Esophagus squamous epithelium (tissue), 5 donors: ENCODE measurements around the gene HMGB1. TPM values are rescaled to one million over a fixed set of nuclear protein-coding genes. Genes with fewer than 3 reads are reported as not detected.
A peak's percentile ranks its signal among the peaks of the same experiment; 100 is the strongest.
"Not testable (repeated sequence)": the region's sequence is repeated elsewhere in the genome, so short reads cannot be mapped to it uniquely, and the experiment has no call there.

Experiments used
- DNase-seq: peaks from one replicate; lab custom pipeline; 2025; lab: John Stamatoyannopoulos, UW
- H3K27ac ChIP-seq, 4 donors: fragments of 200-600 bp; sonication (generic); one replicate each; pipeline ENCODE4 v1.5.1; 2016 to 2019; ENCODE audit warnings: mild to moderate bottlenecking in 1 of 4
- H3K27me3 ChIP-seq, 4 donors: fragments of 200-600 bp; sonication (generic); 1 replicate in 3 of 4; 2 replicates in 1 of 4; pipeline versions ENCODE4 v1.5.1 to v1.6.0; 2017 to 2021; ENCODE audit warnings: antibody characterized with exemption in 1 of 4
- H3K36me3 ChIP-seq, 3 donors: fragments of 200-600 bp; sonication (generic); one replicate each; pipeline ENCODE4 v1.5.1; 2016 to 2019
- H3K4me1 ChIP-seq, 3 donors: fragments of 200-600 bp; sonication (generic); one replicate each; pipeline ENCODE4 v1.5.1; 2017 to 2019
- H3K4me3 ChIP-seq, 4 donors: fragments of 200-600 bp; sonication (generic); 1 replicate in 3 of 4; 2 replicates in 1 of 4; pipeline ENCODE4 v1.5.1; 2016 to 2019; ENCODE audit warnings: mild to moderate bottlenecking in 2 of 4, moderate library complexity in 1 of 4
- H3K9me3 ChIP-seq, 3 donors: fragments of 200-600 bp; sonication (generic); one replicate each; pipeline ENCODE4 v1.5.1; 2016 to 2019
- CTCF ChIP-seq, 6 experiments: fragments of 450-650 bp in 4 of 6; fragments of 200-600 bp in 2 of 6; sonication (generic) in 2 of 6; IDR thresholded peaks; one replicate each; pipeline ENCODE4 v1.5.1; 2016 to 2019; ENCODE audit warnings: antibody characterized with exemption in 6 of 6, mild to moderate bottlenecking in 4 of 6, moderate library complexity in 4 of 6
- POLR2A ChIP-seq, 4 donors: fragments of 450-650 bp; IDR thresholded peaks; one replicate each; pipeline ENCODE4 v1.6.1; 2017; ENCODE audit warnings: antibody characterized with exemption in 4 of 4, mild to moderate bottlenecking in 4 of 4, moderate library complexity in 3 of 4
- whole genome bisulfite sequencing, 2 donors: methylation state at CpG; one replicate each; pipeline ENCODE4 v1.1.5; 2018; 5-methylcytosine and 5-hydroxymethylcytosine counted together
- intact Hi-C: fragments of 100-400 bp; cut with DNase I; formaldehyde crosslinking; loops from one replicate; pipeline ENCODE4 v1.15.0; 2022
- total RNA-seq, 4 donors: library from RNA; depleted of rRNA; stranded (reverse); fragments of >200 nt; gene quantifications; one replicate each; pipeline ENCODE4 v1.1.0, GENCODE V29; 2016
- donor health status: DM: yes; HTN: yes; CAD: no.

Gene HMGB1
- total RNA-seq, 4 donors from 2014 or later: 189 to 446 (median 280) TPM

- Histone ChIP-seq H3K4me1 (peaks cover 6 to 19% (median 11%) of the 10 kb centered on the region in 3 donors), H3K36me3 (no peaks in the 10 kb centered on the region), H3K9me3 (no peaks in the 10 kb centered on the region), H3K27me3 (no peaks in the 10 kb centered on the region), H3K4me3 (peak overlapping the region; percentile 27 to 66 (median 48)), H3K27ac (peak overlapping the region; percentile 76 to 87 (median 82))
- TF ChIP-seq CTCF (IDR thresholded peaks at IDR 0.05) (no peak), POLR2A (IDR thresholded peaks at IDR 0.05) (no peak)
- DNase-seq: no peak
- intact Hi-C loops: no loop called here
- 19 to 22% methylated on average over 7 of the region's 7 CpGs for WGBS, 2 donors
Measured at GRCh38 chr13:30446126-30446500, 19.6 kb downstream of the HMGB1 start.

GRCh38 chr13:30443957-30444404 lies 21.8 kb downstream of the HMGB1 start:
- H3K36me3 ChIP-seq: no peaks in the 10 kb centered on the region
- no peak overlapping the region for H3K4me3 ChIP-seq
- 85 to 87% methylated on average over 3 to 4 of the region's 12 CpGs for WGBS, 2 donors
- H3K4me1 ChIP-seq: peaks cover 6 to 19% (median 11%) of the 10 kb centered on the region in 3 donors
- intact Hi-C loops: no loop called here
- no peaks in the 10 kb centered on the region for H3K9me3 ChIP-seq
- no peak for DNase-seq
- no peaks in the 10 kb centered on the region for H3K27me3 ChIP-seq
- no peak for TF ChIP-seq CTCF (IDR thresholded peaks at IDR 0.05)
- TF ChIP-seq POLR2A (IDR thresholded peaks at IDR 0.05): peak in 1 of 4 donors; percentile 20
- H3K27ac ChIP-seq: no peak overlapping the region

GRCh38 chr13:30443491-30443890 lies 22.2 kb downstream of the HMGB1 start:
- H3K9me3 ChIP-seq, intact Hi-C loops, H3K4me3 ChIP-seq, H3K36me3 ChIP-seq, H3K27ac ChIP-seq, H3K27me3 ChIP-seq, DNase-seq: not testable (repeated sequence)
- peaks cover 6 to 19% (median 11%) of the 10 kb centered on the region in 3 donors for H3K4me1 ChIP-seq
- 86 to 90% methylated on average over 3 of the region's 3 CpGs for WGBS, 2 donors

DNA sequence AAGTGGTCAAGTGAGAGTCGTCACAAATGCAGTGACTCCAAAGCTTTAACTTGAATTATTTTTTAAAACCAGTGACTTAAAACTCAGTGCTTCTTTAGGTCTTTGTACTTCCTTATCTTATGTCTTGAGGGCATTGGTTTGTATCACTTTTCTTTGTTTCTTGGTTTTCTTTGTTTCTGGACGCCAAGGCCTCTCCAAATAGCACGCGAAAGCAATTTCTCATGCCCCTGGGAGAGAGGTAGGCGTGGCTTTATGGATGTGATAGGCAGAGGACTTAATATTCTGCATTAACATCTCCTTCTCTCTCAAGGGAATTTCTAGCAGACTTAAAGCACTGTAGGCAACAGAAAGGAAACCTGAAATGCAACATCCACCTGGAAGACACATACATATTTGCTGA lies 22.8 kb downstream of the HMGB1 start:
- Histone ChIP-seq H3K27me3 (no peaks in the 10 kb centered on the region), H3K4me1 (peaks cover 6 to 19% (median 11%) of the 10 kb centered on the region in 3 donors), H3K9me3 (no peaks in the 10 kb centered on the region), H3K4me3 (no peak overlapping the region), H3K27ac (no peak overlapping the region), H3K36me3 (no peaks in the 10 kb centered on the region)
- WGBS, 2 donors: 54 to 69% methylated on average over 5 of the region's 5 CpGs
- intact Hi-C loops: no loop called here
- TF ChIP-seq POLR2A (IDR thresholded peaks at IDR 0.05) (no peak), CTCF (IDR thresholded peaks at IDR 0.05) (no peak)
- DNase-seq: no peak

GRCh38 chr13:30440910-30441703 lies 24.6 kb downstream of the HMGB1 start:
- intact Hi-C loops: no loop called here
- no peak overlapping the region for H3K4me3 ChIP-seq
- H3K27me3 ChIP-seq: no peaks in the 10 kb centered on the region
- TF ChIP-seq CTCF (IDR thresholded peaks at IDR 0.05) (no peak), POLR2A (IDR thresholded peaks at IDR 0.05) (no peak)
- no peaks in the 10 kb centered on the region for H3K36me3 ChIP-seq
- WGBS, 2 donors: 53 to 61% methylated on average over 8 of the region's 8 CpGs
- H3K4me1 ChIP-seq: peaks cover 2 to 12% (median 7%) of the 10 kb centered on the region in 3 donors
- H3K9me3 ChIP-seq: no peaks in the 10 kb centered on the region
- H3K27ac ChIP-seq: no peak overlapping the region
- DNase-seq: no peak
